SK-N-SH (cell line): ENCODE data around the gene ZNF133.
A peak's percentile ranks its signal among the peaks of the same experiment; 100 is the strongest.

Experiments
- CTCF ChIP-seq: fragments of 200-600 bp; sonication (generic); IDR thresholded peaks from 2 replicates; pipeline ENCODE4 v1.6.1; 2017; ENCODE audit warnings: antibody characterized with exemption, mild to moderate bottlenecking, moderate library complexity
- EP300 ChIP-seq, 2 experiments: IDR thresholded peaks; 2 replicates each; pipeline versions ENCODE4 v1.4.0 to v1.6.1; 2012; ENCODE audit warnings: borderline replicate concordance in 1 of 2, low read depth in 1 of 2, low read length in 1 of 2
- EZH2phosphoT487 ChIP-seq: fragments of 200-600 bp; sonication (generic); IDR thresholded peaks from 2 replicates; pipeline ENCODE4 v1.6.1; 2017; ENCODE audit warnings: low read depth, mixed run types, mild to moderate bottlenecking, antibody characterized with exemption, moderate library complexity, borderline replicate concordance
- FOSL2 ChIP-seq: IDR thresholded peaks from 2 replicates; pipeline ENCODE4 v1.4.0; 2012; ENCODE audit warnings: low read depth, mild to moderate bottlenecking, moderate library complexity, borderline replicate concordance
- FOXM1 ChIP-seq: IDR thresholded peaks from 2 replicates; pipeline ENCODE4 v1.4.0; 2012; ENCODE audit warnings: low read depth, mild to moderate bottlenecking
- GATA2 ChIP-seq: sonication (generic); formaldehyde crosslinking; IDR thresholded peaks from 2 replicates; pipeline ENCODE4 v1.5.0; 2020; ENCODE audit warnings: mild to moderate bottlenecking, missing genetic modification reagents
- MXI1 ChIP-seq: IDR thresholded peaks from 2 replicates; pipeline ENCODE4 v1.6.1; 2012; ENCODE audit warnings: mild to moderate bottlenecking, low read depth, low read length, improper control_type of control experiment
- POLR2AphosphoS5 ChIP-seq: IDR thresholded peaks from 2 replicates; pipeline ENCODE4 v1.6.1; 2012; ENCODE audit warnings: low read depth, low read length
- RXRA ChIP-seq: IDR thresholded peaks from 2 replicates; pipeline ENCODE4 v1.4.0; 2012; ENCODE audit warnings: low read depth, mild to moderate bottlenecking, borderline replicate concordance
- SIN3A ChIP-seq: IDR thresholded peaks from 2 replicates; pipeline ENCODE4 v1.6.1; 2012; ENCODE audit warnings: low read depth, mild to moderate bottlenecking, low read length, moderate library complexity, borderline replicate concordance
- TF ChIP-seq, protein P1 (sequence below): IDR thresholded peaks from 2 replicates; pipeline ENCODE4 v1.6.1; 2012; ENCODE audit warnings: mild to moderate bottlenecking, low read depth, low read length, moderate library complexity
- TF ChIP-seq, protein P2 (sequence below): IDR thresholded peaks from 2 replicates; pipeline ENCODE4 v1.4.0; 2012; ENCODE audit warnings: low read depth, borderline replicate concordance

DNA sequence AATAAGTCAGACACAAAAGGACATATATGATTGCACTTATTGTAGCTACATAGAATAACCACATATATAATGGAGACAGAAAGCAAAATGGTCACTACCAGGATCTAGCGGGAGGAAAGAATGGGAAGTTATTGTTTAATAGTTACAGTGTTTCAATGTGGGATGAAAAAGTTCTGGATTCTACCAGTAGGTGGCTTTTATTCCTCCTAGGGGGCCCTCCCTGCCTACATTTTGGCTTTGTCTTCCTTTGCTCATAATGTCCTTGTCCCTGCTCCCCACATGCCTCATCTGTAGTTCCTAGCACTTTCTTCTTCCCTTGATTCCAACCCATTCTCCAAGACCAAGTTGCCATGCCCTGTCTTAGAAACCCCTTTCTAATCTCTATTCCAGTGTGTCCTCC lies 16.3 kb downstream of the ZNF133 start:
- TF ChIP-seq CTCF (peak; percentile 31; the same call in 1 of the 2 replicates), FOXM1 (no peak), RXRA (no peak), POLR2AphosphoS5 (no peak), EP300 (IDR thresholded peaks at IDR 0.05; ENCODE audit: borderline replicate concordance in 1 of 2, low read depth in 1 of 2, low read length in 1 of 2) (no peak), FOSL2 (no peak), EZH2phosphoT487 (no peak), GATA2 (CRISPR knock-in tag) (no peak), MXI1 (no peak), SIN3A (no peak)
- TF ChIP-seq, protein P1, sequence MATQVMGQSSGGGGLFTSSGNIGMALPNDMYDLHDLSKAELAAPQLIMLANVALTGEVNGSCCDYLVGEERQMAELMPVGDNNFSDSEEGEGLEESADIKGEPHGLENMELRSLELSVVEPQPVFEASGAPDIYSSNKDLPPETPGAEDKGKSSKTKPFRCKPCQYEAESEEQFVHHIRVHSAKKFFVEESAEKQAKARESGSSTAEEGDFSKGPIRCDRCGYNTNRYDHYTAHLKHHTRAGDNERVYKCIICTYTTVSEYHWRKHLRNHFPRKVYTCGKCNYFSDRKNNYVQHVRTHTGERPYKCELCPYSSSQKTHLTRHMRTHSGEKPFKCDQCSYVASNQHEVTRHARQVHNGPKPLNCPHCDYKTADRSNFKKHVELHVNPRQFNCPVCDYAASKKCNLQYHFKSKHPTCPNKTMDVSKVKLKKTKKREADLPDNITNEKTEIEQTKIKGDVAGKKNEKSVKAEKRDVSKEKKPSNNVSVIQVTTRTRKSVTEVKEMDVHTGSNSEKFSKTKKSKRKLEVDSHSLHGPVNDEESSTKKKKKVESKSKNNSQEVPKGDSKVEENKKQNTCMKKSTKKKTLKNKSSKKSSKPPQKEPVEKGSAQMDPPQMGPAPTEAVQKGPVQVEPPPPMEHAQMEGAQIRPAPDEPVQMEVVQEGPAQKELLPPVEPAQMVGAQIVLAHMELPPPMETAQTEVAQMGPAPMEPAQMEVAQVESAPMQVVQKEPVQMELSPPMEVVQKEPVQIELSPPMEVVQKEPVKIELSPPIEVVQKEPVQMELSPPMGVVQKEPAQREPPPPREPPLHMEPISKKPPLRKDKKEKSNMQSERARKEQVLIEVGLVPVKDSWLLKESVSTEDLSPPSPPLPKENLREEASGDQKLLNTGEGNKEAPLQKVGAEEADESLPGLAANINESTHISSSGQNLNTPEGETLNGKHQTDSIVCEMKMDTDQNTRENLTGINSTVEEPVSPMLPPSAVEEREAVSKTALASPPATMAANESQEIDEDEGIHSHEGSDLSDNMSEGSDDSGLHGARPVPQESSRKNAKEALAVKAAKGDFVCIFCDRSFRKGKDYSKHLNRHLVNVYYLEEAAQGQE, result no peak
- TF ChIP-seq, protein P2, sequence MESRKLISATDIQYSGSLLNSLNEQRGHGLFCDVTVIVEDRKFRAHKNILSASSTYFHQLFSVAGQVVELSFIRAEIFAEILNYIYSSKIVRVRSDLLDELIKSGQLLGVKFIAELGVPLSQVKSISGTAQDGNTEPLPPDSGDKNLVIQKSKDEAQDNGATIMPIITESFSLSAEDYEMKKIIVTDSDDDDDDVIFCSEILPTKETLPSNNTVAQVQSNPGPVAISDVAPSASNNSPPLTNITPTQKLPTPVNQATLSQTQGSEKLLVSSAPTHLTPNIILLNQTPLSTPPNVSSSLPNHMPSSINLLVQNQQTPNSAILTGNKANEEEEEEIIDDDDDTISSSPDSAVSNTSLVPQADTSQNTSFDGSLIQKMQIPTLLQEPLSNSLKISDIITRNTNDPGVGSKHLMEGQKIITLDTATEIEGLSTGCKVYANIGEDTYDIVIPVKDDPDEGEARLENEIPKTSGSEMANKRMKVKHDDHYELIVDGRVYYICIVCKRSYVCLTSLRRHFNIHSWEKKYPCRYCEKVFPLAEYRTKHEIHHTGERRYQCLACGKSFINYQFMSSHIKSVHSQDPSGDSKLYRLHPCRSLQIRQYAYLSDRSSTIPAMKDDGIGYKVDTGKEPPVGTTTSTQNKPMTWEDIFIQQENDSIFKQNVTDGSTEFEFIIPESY, result no peak
